Ovary (tissue), 3 donors: ENCODE measurements around the gene CYFIP2.

Source experiments
- EP300 ChIP-seq: sonication (generic); formaldehyde crosslinking; IDR thresholded peaks from one replicate; pipeline ENCODE4 v1.6.1; 2017; ENCODE audit warnings: antibody characterized with exemption
- POLR2A ChIP-seq: fragments of 450-650 bp; IDR thresholded peaks from one replicate; pipeline ENCODE4 v1.6.1; 2017; ENCODE audit warnings: antibody characterized with exemption, mild to moderate bottlenecking, moderate library complexity
- TF ChIP-seq, protein P1 (sequence below), 3 donors: fragments of 450-650 bp in 2 of 3; fragments of 200-600 bp in 1 of 3; IDR thresholded peaks; one replicate each; pipeline versions ENCODE4 v1.5.1 to v1.8.0; 2016 to 2022; ENCODE audit warnings: antibody characterized with exemption in 3 of 3, mild to moderate bottlenecking in 1 of 3
- donor health status: DM: no; HTN: no; CAD: no.

DNA sequence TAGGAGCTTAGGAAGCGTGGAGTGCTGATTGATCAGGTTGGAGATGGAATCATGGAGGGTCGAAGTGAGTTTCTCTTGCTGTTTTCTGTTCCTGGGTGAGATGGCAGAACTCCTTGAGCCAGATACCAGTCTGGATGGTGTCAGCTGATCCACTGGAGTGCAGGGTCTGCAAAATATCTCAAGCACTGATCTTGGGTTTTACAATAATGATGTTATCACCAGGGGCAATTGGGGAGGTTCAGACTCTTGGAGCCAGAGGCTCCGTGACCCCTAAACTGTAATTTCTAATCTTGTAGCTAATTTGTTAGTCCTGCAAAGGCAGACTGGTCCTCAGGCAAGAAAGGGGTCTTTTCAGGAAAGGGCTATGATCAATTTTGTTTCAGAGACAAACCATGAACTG, 114.1 kb downstream of the CYFIP2 start:
- no peak for TF ChIP-seq EP300
- TF ChIP-seq, protein P1, sequence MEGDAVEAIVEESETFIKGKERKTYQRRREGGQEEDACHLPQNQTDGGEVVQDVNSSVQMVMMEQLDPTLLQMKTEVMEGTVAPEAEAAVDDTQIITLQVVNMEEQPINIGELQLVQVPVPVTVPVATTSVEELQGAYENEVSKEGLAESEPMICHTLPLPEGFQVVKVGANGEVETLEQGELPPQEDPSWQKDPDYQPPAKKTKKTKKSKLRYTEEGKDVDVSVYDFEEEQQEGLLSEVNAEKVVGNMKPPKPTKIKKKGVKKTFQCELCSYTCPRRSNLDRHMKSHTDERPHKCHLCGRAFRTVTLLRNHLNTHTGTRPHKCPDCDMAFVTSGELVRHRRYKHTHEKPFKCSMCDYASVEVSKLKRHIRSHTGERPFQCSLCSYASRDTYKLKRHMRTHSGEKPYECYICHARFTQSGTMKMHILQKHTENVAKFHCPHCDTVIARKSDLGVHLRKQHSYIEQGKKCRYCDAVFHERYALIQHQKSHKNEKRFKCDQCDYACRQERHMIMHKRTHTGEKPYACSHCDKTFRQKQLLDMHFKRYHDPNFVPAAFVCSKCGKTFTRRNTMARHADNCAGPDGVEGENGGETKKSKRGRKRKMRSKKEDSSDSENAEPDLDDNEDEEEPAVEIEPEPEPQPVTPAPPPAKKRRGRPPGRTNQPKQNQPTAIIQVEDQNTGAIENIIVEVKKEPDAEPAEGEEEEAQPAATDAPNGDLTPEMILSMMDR (IDR thresholded peaks at IDR 0.05), result no peak
- no peak for TF ChIP-seq POLR2A
